ENCODE measurements around the gene MISP.

GRCh38 chr19:756236-756635 is 5.3 kb downstream of the MISP start:
- TF ChIP-seq POLR2A (IDR thresholded peaks at IDR 0.05; ENCODE audit: low read length): no peak
- no peak for TF ChIP-seq JUN (IDR thresholded peaks at IDR 0.05)
- TF ChIP-seq, protein P1, sequence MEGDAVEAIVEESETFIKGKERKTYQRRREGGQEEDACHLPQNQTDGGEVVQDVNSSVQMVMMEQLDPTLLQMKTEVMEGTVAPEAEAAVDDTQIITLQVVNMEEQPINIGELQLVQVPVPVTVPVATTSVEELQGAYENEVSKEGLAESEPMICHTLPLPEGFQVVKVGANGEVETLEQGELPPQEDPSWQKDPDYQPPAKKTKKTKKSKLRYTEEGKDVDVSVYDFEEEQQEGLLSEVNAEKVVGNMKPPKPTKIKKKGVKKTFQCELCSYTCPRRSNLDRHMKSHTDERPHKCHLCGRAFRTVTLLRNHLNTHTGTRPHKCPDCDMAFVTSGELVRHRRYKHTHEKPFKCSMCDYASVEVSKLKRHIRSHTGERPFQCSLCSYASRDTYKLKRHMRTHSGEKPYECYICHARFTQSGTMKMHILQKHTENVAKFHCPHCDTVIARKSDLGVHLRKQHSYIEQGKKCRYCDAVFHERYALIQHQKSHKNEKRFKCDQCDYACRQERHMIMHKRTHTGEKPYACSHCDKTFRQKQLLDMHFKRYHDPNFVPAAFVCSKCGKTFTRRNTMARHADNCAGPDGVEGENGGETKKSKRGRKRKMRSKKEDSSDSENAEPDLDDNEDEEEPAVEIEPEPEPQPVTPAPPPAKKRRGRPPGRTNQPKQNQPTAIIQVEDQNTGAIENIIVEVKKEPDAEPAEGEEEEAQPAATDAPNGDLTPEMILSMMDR (IDR thresholded peaks at IDR 0.05): no peak
